ENCODE results near the gene UBXN7.

DNA sequence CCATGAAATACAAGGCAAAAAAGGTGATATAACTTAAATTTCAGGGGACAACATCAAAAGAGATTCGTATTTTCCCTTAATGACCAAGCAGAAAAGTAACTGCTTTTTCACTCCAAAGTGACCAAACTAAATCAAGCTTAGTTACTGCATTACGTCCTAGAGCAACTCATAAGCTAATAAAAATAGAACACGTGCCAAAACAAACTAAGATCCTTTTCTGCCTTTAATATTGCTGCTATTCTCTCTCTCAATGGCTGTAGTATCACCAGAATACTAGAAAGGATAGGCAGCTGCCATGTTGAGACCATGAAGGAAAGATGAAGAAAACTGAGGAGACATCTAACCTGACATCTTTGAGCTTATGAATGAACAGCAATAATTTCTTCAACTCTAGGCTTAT is 43.3 kb downstream of the UBXN7 start:
- TF ChIP-seq ZBTB7A (IDR thresholded peaks at IDR 0.05; ENCODE audit: low read depth) (no peak), USF1 (IDR thresholded peaks at IDR 0.05) (no peak), RAD21 (IDR thresholded peaks at IDR 0.05; ENCODE audit: low read depth) (no peak)
- TF ChIP-seq, protein P1, sequence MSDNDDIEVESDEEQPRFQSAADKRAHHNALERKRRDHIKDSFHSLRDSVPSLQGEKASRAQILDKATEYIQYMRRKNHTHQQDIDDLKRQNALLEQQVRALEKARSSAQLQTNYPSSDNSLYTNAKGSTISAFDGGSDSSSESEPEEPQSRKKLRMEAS (IDR thresholded peaks at IDR 0.05), result no peak

All from Ishikawa (cell line).